GM12872 (cell line): ENCODE measurements around the gene PANK2.

Experiments used
- TF ChIP-seq, protein P1 (sequence below): IDR thresholded peaks from 3 replicates; pipeline ENCODE4 v1.5.1; 2011; ENCODE audit warnings: low read depth, mild to moderate bottlenecking, low read length, moderate library complexity; ENCODE audit not compliant: insufficient read depth

PANK2 gene

DNA sequence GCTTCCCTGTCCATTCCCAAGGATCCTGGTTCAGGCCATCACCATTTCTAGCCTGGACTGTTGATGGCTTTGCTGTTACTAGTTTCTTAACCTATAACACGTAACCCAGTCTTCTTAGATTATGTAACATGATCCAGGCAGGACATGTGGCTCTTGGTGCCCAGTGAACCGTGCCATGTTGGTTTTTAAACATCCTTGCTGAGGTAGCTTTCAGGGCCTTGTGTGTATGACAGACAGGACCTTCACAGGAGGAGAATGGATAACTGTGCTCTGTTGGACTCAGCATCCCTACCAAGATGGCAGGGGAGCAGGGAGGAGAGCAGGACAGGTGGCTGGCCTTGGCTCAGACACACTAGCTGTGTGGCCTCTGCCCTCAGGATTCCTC, 46.8 kb downstream of the PANK2 start:
- TF ChIP-seq, protein P1, sequence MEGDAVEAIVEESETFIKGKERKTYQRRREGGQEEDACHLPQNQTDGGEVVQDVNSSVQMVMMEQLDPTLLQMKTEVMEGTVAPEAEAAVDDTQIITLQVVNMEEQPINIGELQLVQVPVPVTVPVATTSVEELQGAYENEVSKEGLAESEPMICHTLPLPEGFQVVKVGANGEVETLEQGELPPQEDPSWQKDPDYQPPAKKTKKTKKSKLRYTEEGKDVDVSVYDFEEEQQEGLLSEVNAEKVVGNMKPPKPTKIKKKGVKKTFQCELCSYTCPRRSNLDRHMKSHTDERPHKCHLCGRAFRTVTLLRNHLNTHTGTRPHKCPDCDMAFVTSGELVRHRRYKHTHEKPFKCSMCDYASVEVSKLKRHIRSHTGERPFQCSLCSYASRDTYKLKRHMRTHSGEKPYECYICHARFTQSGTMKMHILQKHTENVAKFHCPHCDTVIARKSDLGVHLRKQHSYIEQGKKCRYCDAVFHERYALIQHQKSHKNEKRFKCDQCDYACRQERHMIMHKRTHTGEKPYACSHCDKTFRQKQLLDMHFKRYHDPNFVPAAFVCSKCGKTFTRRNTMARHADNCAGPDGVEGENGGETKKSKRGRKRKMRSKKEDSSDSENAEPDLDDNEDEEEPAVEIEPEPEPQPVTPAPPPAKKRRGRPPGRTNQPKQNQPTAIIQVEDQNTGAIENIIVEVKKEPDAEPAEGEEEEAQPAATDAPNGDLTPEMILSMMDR, result no peak

DNA sequence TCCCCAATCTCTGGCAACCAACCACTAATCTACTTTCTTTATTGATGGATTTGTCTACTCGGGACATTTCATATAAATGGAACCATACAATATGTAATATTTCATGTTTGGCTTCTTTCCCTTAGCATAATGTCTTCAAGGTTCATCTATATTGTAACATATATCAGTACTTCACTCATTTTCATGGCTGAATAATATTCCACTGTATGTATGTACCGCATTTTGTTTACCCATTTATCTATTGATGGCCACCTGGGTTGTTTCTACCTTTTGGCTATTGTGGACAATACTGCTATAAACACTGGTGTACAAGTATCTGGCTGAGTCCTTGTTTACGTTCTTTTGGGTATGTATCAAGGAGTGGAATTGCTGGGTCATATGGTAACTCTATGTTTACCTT, 48.4 kb downstream of the PANK2 start:
- TF ChIP-seq, protein P1, result no peak

DNA sequence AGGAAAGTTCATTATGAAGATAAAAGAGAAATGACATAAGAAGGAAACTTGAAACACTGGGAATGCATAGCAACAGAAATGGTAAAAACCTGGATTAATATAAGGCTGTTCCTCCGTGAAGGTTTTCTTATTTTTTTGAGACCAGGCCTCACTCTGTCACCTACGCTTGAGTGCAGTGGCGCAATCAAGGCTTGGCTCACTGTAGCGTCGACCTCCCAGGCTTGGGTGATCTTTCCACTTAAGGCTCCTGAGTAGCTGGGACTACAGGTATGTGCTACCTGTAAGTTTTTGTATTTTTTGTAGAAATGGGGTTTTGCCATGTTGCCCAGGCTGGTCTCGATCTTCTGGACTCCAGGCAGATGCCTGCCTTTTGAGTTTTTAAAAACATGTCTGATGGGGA, 51.7 kb downstream of the PANK2 start:
- TF ChIP-seq, protein P1, result no peak

DNA sequence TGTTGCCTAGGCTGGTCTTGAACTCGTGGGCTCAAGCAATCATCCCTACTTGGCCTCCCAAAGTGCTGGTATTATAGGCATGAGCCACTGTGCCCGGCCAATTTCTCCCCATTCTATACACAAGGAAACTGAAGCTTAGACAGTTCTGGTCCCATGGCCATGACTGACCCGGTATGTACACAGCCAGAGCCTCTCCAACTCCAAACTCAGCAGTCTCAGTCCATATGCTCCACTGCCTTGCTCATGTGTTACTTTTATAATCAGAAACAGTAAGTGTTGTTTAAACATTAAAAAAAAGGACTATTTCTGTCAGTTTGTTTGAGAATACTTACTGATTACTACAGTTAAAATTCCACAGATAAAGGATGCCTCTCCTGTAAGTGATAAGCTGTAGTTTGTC, 75.5 kb downstream of the PANK2 start:
- TF ChIP-seq, protein P1, result no peak

DNA sequence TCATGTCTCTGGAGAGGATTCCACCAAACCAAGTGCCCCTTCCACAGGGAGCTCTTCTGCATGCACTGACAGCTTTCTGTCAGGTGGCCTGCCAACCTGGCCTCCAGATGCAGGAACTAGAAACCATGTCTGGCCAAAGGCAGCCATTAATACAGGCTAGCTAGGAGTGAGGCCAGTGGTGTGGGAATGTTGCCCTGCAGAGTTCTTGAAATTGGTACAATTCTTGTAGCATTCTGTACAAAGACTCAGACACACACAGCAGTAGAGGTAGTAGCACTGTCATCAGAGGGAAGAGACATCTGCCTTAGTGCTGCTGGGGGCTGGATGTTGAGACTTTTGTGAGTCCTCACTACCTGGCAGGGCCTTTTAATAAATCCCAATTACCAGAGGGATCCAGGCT, 77.4 kb downstream of the PANK2 start:
- TF ChIP-seq, protein P1, result no peak

DNA sequence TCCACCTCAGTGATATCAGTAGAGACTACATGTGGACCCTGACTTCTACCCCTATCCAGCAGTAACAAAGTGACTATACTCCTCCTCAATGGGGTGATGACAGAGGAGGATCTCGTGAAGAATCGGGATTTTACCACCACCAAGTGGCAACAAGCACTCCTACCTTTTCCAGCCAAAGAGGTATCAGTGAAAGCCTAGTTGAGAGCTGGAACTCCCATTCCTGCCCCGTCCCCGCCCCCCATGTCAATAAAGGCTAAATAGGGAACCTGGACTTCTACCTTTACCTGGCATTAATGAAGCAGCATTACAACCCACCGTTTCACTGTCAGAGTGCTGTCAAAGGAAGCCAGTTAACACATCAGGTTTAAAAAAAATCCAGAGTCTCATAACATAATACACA, 80.8 kb downstream of the PANK2 start:
- TF ChIP-seq, protein P1, result no peak

DNA sequence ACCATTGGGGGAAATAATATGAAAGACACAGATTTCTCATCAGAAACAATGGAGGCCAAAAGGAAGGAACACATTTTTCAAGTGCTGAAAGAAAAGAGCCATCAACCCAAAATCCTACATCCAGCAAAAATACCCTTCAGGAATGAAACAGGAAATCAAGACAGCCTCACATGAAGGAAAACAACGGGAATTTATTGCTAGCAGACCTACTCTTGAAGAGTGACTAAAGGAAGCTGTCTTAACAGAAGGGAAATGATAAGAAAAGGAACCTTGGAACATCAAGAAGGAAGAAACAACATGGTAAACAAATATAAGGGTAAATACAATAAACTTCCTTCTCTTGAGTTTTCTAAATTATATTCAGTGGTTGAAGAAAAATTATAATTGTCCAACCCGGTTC, 82.0 kb downstream of the PANK2 start:
- TF ChIP-seq, protein P1, result no peak

DNA sequence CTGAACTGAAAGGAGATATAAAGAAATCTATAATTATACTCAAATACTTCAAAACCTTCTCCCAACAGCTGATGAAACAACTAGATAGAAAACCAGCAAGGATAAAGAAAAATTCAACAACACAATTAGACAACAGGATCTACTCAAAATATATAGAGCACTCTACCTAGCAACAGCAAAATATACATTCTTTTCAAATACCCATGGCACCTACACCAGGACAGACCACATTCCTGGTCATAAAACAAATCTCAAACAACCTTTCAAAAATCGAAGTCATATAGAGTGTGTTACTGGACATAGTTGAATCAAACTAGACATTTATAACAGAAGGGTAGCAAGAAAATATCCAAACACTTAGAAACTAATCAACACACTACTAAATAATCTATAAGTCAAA, 83.0 kb downstream of the PANK2 start:
- TF ChIP-seq, protein P1, result no peak
